Kidney (tissue), 14 donors: Measurements from ENCODE around the gene NDUFS2. TPM values are rescaled to one million over a fixed set of nuclear protein-coding genes. Genes with fewer than 3 reads are reported as not detected.

ENCODE experiments used
- DNase-seq, 5 donors: peaks; one replicate each; pipeline ENCODE4 v3.0.0-alpha.2; 2013 to 2020
- FAIRE-seq: peaks from 2 replicates; lab custom pipeline; 2012; peaks lifted over from hg19 to GRCh38; lab: Jason Lieb, UNC
- H3K27ac ChIP-seq, 2 donors: one replicate each; pipeline ENCODE4 v1.7.0; 2013; ENCODE audit warnings: low read depth in 2 of 2, low read length in 2 of 2, inconsistent platforms in 1 of 2
- H3K27me3 ChIP-seq: one replicate; pipeline ENCODE4 v1.7.1; 2013; ENCODE audit warnings: low read length, inconsistent platforms; ENCODE audit not compliant: control insufficient read depth, insufficient read depth
- H3K36me3 ChIP-seq, 3 donors: one replicate each; pipeline versions ENCODE4 v1.7.0 to v1.7.1; 2013; ENCODE audit warnings: low read length in 3 of 3, control low read depth in 1 of 3, inconsistent platforms in 1 of 3; ENCODE audit not compliant: insufficient read depth in 3 of 3, control insufficient read depth in 2 of 3
- H3K4me1 ChIP-seq, 3 donors: one replicate each; pipeline versions ENCODE4 v1.7.0 to v1.7.1; 2013; ENCODE audit warnings: low read length in 3 of 3, inconsistent platforms in 1 of 3, low read depth in 1 of 3; ENCODE audit not compliant: control insufficient read depth in 2 of 3, insufficient read depth in 2 of 3
- H3K4me3 ChIP-seq, 3 donors: one replicate each; pipeline versions ENCODE4 v1.7.0 to v1.8.1; 2013; ENCODE audit warnings: low read length in 3 of 3, control low read depth in 1 of 3, inconsistent platforms in 1 of 3
- H3K9ac ChIP-seq, 3 donors: one replicate each; pipeline versions ENCODE4 v1.7.0 to v1.7.1; 2013; ENCODE audit warnings: low read length in 3 of 3, control low read depth in 1 of 3, inconsistent platforms in 1 of 3
- H3K9me3 ChIP-seq, 3 donors: one replicate each; pipeline versions ENCODE4 v1.7.0 to v1.7.1; 2013; ENCODE audit warnings: low read length in 3 of 3, control low read depth in 1 of 3, inconsistent platforms in 1 of 3; ENCODE audit not compliant: control insufficient read depth in 2 of 3, insufficient read depth in 1 of 3
- CTCF ChIP-seq: IDR thresholded peaks from 3 replicates; pipeline ENCODE4 v1.5.1; 2012; ENCODE audit warnings: mild to moderate bottlenecking, moderate library complexity, borderline replicate concordance; ENCODE audit not compliant: insufficient read depth; ENCODE audit errors: extremely low read depth
- intact Hi-C: fragments of 100-400 bp; cut with DNase I; formaldehyde crosslinking; loops from one replicate; pipeline ENCODE4 v1.11.1; 2022
- polyA plus RNA-seq: library from polyadenylated mRNA; stranded (reverse); fragments of 350-450 nt; fragmentation: Illumina TruSeq; extraction: RNeasy Lipid Tissue Mini Kit (QIAGEN cat#74804); gene quantifications from one replicate; pipeline ENCODE4 v1.2.3, GENCODE V29; 2014; ENCODE audit warnings: low read depth, low replicate concordance; ENCODE audit not compliant: insufficient read depth
- total RNA-seq: library from RNA; stranded (reverse); fragmentation: NEBNext Ultra II Directional; extraction: Animal tissue kit (Norgen Biotek cat#: 25700); gene quantifications from one replicate; pipeline ENCODE4 v1.2.1, GENCODE V29; 2021
- donor health status: control.
- donor health status: control.
- donor health status: control.
- donor health status: control.
- donor health status: control.
- donor health status: DM: yes; HTN: yes; CAD: no.
- donor health status: Normal renal cell carcinoma (clear cell type).

The NDUFS2 gene
- total and polyA plus RNA-seq, 2 donors from 2014 or later = 92.7 to 197 TPM

DNA sequence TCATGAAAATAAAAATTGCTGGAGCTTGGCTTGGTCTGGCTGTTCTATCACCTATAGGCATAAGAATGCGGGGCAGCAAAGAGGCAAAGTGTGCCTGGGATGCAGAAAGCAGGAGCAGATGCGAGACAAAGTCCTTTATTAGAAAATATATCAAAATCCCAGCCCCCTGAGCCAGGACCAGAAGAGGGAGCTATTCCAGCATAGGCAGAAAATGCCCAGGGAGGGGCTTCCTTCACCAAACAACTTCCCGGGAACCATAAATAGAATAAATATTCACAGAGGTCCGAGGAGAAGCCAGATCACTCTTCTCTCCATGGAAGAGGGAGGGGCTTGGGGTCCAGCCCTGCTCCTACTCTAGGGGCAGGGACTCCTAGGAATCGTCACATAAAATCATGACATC is 31.0 kb upstream of the NDUFS2 start:
- intact Hi-C loops = no loop called here
- FAIRE-seq (no peak), DNase-seq (no peak)
- Histone ChIP-seq H3K9me3 (no peaks in the 10 kb centered on the region), H3K27ac (no peak overlapping the region), H3K4me1 (peaks cover 0 to 18% (median 7%) of the 10 kb centered on the region in 3 donors), H3K4me3 (no peak overlapping the region), H3K27me3 (no peaks in the 10 kb centered on the region), H3K36me3 (peaks cover 11 to 62% (median 20%) of the 10 kb centered on the region in 3 donors), H3K9ac (no peak overlapping the region)
- TF ChIP-seq CTCF = no peak

DNA sequence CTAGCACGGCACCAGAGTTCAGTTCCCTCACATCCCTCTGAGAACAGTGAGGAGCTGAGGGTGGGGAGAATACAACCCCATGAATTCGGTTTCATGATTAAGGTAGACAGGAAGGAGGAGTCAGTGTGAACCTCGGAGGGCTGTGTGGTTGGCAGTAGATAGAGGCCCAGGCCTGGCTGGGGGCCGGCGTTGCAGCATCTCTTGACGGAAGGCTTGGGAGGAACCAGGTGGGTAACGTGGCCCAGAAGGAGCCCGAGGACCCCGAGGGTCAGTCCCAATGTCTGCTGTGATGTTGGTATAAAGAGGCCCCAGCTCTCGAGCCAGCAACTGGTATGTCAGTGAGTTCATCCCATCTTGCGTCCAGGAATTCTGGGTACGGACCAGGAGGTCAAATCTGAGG is 30.5 kb upstream of the NDUFS2 start:
- intact Hi-C loops = no loop called here
- H3K36me3 ChIP-seq = peaks cover 11 to 62% (median 20%) of the 10 kb centered on the region in 3 donors
- H3K9ac ChIP-seq = no peak overlapping the region
- H3K4me1 ChIP-seq = peaks cover 0 to 22% (median 12%) of the 10 kb centered on the region in 3 donors
- no peaks in the 10 kb centered on the region for H3K27me3 ChIP-seq
- DNase-seq (no peak), FAIRE-seq (no peak)
- no peak for TF ChIP-seq CTCF
- no peaks in the 10 kb centered on the region for H3K9me3 ChIP-seq
- peak overlapping the region in 1 of 2 donors; percentile 49 for H3K27ac ChIP-seq
- no peak overlapping the region for H3K4me3 ChIP-seq

- H3K4me1 ChIP-seq = peaks cover 0 to 15% (median 12%) of the 10 kb centered on the region in 3 donors
- no peaks in the 10 kb centered on the region for H3K27me3 ChIP-seq
- H3K9ac ChIP-seq = no peak overlapping the region
- no peak for DNase-seq
- no peak for FAIRE-seq
- intact Hi-C loops = no loop called here
- TF ChIP-seq CTCF = no peak
- H3K4me3 ChIP-seq = no peak overlapping the region
- peaks cover 11 to 62% (median 20%) of the 10 kb centered on the region in 3 donors for H3K36me3 ChIP-seq
- H3K9me3 ChIP-seq = no peaks in the 10 kb centered on the region
- H3K27ac ChIP-seq = peak overlapping the region in 1 of 2 donors; percentile 49
Measured at GRCh38 chr1:161172349-161172748, 29.8 kb upstream of the NDUFS2 start.
